Pancreas (tissue), 10 donors: Measurements from ENCODE around the gene ARVCF. TPM values are rescaled to one million over a fixed set of nuclear protein-coding genes. Genes with fewer than 3 reads are reported as not detected.

Experiments
- ATAC-seq, 4 donors: fragments of 200-7000 bp; cut with Tn5 transposase; one replicate each; pipeline versions ENCODE4 v1.8.0 to v1.9.1; 2020; ENCODE audit warnings: mild to moderate bottlenecking in 4 of 4, moderate library complexity in 4 of 4
- DNase-seq, 6 donors: peaks; one replicate each; pipeline ENCODE4 v3.0.0-alpha.2; 2020
- FAIRE-seq: peaks from 2 replicates; lab custom pipeline; 2012; peaks lifted over from hg19 to GRCh38; lab: Jason Lieb, UNC
- H3K27ac ChIP-seq, 4 donors: fragments of 200-600 bp; sonication (generic); 1 replicate in 3 of 4; 2 replicates in 1 of 4; pipeline versions ENCODE4 v1.5.0 to v1.8.0; 2020
- H3K27me3 ChIP-seq, 4 donors: fragments of 200-600 bp; one replicate each; pipeline ENCODE4 v1.8.0; 2021
- H3K36me3 ChIP-seq, 3 donors: fragments of 200-600 bp; sonication (generic) in 1 of 3; one replicate each; pipeline versions ENCODE4 v1.5.0 to v1.8.0; 2020 to 2021
- H3K4me1 ChIP-seq, 3 donors: fragments of 200-600 bp; one replicate each; pipeline ENCODE4 v1.8.0; 2021
- H3K4me3 ChIP-seq, 4 donors: fragments of 200-600 bp; sonication (generic) in 2 of 4; one replicate each; pipeline versions ENCODE4 v1.5.0 to v1.8.0; 2020 to 2021
- H3K9me3 ChIP-seq, 4 donors: fragments of 200-600 bp; one replicate each; pipeline ENCODE4 v1.8.0; 2021
- CTCF ChIP-seq, 4 donors: fragments of 200-600 bp; sonication (generic) in 3 of 4; IDR thresholded peaks; one replicate each; pipeline versions ENCODE4 v1.5.0 to v1.8.0; 2021; ENCODE audit warnings: antibody characterized with exemption in 4 of 4
- WGBS, 2 donors: extraction: QIAGEN DNeasy Blood & Tissue Kit; methylation state at CpG; one replicate each; pipeline ENCODE4 v1.1.7; 2013; 5-methylcytosine and 5-hydroxymethylcytosine counted together
- intact Hi-C, 3 donors: fragments of 100-400 bp; cut with DNase I; formaldehyde crosslinking; loops; one replicate each; pipeline versions ENCODE4 v1.11.1 to v1.14.2; 2022
- polyA plus RNA-seq, 2 donors: library from polyadenylated mRNA; stranded (reverse); fragments of 200-250 nt; gene quantifications; one replicate each; pipeline ENCODE4 v1.2.3, GENCODE V29; 2013
- total RNA-seq, 6 donors: library from RNA; stranded (reverse); fragmentation: NEBNext Ultra II Directional in 4 of 6; extraction: Animal tissue kit (Norgen Biotek cat#: 25700) in 4 of 6; gene quantifications; one replicate each; pipeline versions ENCODE4 v1.2.1 to v1.2.4, GENCODE V29; 2021 to 2023
- donor health status: healthy with polysubstance abuse.
- donor health status: DM: no; HTN: no; CAD: no; lungs with moderate emphysema.
- donor health status: DM: no; HTN: no; CAD: no.
- donor health status: control.
- donor health status: control.
- donor health status: Bipolar disorder and iron deficiency.
- donor health status: DM: yes; HTN: yes; CAD: no.
- donor health status: DM: no; HTN: no; CAD: no.
- donor health status: DM: no; HTN: no; CAD: no.
- donor health status: DM: yes; HTN: yes; CAD: no.

Gene ARVCF
- total and polyA plus RNA-seq, 8 donors: 5.0 to 57.8 (median 13.0) TPM

DNA sequence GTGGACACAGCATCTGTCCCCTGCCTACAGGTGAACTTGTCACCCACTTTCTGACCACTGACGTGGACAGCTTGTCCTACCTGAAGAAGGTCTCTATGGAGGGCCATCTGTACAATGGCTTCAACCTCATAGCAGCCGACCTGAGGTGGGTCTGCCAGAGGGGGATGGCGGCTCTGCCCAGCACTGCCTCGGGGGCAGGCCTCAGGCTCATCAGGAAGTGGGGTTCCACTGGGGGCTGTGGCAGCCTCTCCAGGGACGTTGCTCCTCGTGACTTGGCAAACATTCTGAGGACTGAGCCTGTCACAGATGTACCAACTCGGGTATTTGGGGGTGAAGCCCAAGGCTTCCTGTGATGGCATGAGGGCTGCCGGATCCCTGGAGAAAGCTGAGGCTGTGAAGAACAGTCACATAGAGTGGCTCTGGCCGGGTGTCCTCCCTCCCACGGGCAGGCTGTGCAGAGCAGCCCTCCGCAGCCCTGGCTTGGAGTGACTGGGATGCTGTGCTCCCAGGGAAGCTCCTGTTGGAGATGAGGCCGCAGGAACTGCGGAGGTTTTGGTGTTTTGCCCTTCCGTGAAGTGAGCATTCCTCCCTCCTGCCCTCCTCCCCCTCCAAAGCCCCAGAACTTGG is 36.9 kb upstream of the ARVCF start:
- H3K4me1 ChIP-seq: no peaks in the 10 kb centered on the region
- H3K27ac ChIP-seq: no peak overlapping the region
- no peaks in the 10 kb centered on the region for H3K9me3 ChIP-seq
- 87 to 92% methylated on average over 14 of the region's 14 CpGs for WGBS, 2 donors
- intact Hi-C loops: no loop called here
- H3K4me3 ChIP-seq: no peak overlapping the region
- no peak for ATAC-seq
- no peak for FAIRE-seq
- DNase-seq: peak in 1 of 6 donors; percentile 43
- no peak for TF ChIP-seq CTCF (IDR thresholded peaks at IDR 0.05)
- no peaks in the 10 kb centered on the region for H3K27me3 ChIP-seq
- H3K36me3 ChIP-seq: peaks cover 0 to 8% (median 0%) of the 10 kb centered on the region in 3 donors

DNA sequence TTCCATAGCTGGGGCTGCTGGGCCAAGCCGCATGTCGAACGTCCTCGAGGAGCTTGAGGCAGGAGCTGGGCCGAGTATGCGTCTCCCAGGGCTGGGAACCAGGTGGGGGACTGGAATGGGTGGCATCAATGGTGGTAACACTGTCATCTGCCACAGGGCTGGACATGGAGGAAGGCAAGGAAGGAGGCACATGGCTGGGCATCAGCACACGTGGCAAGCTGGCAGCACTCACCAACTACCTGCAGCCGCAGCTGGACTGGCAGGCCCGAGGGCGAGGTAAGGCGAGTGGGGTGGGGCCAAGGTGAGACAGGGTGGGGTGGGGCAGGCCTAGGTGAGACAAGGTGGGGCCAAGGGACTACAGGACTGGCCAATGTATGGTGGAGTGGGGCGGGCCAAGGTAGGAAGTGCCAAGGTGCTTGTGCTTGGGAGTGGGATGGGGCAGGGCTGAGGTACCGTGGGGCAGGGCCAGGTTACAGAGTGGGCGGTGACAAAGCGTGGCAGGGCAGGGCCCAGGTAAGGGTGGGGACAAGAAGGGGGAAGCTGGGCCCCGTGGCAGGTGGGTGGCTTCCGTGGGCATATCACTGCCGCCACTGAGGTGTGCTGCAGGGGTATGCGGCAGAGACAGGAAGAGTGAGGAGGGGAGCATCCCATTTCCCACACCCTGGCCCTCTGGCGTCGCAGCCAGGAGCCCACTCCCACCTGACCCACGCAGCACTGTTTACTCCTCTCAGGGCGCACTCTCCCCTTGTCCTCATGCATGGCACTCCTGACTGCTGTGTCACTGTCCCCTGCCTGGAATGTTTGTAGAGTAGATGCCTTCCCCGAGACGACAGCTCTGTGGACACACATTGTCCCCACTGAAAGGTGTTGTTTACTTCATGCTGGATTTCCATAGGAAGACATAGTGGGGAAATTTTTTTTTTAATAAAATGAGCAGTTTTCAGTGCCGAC is 36.0 kb upstream of the ARVCF start:
- TF ChIP-seq CTCF (IDR thresholded peaks at IDR 0.05): no peak
- Histone ChIP-seq H3K36me3 (peaks cover 0 to 8% (median 0%) of the 10 kb centered on the region in 3 donors), H3K9me3 (no peaks in the 10 kb centered on the region), H3K27ac (no peak overlapping the region), H3K27me3 (no peaks in the 10 kb centered on the region), H3K4me1 (no peaks in the 10 kb centered on the region), H3K4me3 (no peak overlapping the region)
- ATAC-seq (peak in 1 of 4 donors; percentile 72), DNase-seq (peak in 1 of 6 donors; percentile 60), FAIRE-seq (no peak)
- 89 to 93% methylated on average over 26 of the region's 26 CpGs for WGBS, 2 donors
- intact Hi-C loops: no loop called here

GRCh38 chr22:20051927-20052308 is 35.3 kb upstream of the ARVCF start:
- Histone ChIP-seq H3K27ac (no peak overlapping the region), H3K36me3 (peaks cover 0 to 8% (median 0%) of the 10 kb centered on the region in 3 donors), H3K4me1 (no peaks in the 10 kb centered on the region), H3K27me3 (no peaks in the 10 kb centered on the region), H3K4me3 (no peak overlapping the region), H3K9me3 (no peaks in the 10 kb centered on the region)
- ATAC-seq (no peak), DNase-seq (no peak), FAIRE-seq (no peak)
- no peak for TF ChIP-seq CTCF (IDR thresholded peaks at IDR 0.05)
- WGBS, 2 donors: 93 to 99% methylated on average over 6 of the region's 6 CpGs
- intact Hi-C loops: no loop called here

DNA sequence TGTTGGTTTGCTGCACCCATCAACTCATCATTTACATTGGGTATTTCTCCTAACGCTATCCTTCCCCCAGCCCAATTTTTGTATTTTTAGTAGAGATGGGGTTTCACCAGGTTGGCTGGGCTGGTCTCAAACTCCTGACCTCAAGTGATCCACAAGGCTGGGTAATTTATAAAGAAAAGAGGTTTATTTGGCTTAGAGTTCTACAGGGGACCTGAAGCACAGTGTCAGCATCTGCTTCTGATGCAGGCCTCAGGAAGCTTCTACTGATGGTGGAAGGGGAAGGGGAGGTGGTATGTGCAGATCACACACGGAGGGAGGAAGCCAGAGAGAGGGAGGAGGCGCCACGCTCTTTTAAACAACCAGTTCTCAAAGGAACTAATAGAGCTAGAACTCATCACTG is 30.1 kb upstream of the ARVCF start:
- H3K27me3 ChIP-seq: no peaks in the 10 kb centered on the region
- H3K4me3 ChIP-seq: no peak overlapping the region
- DNase-seq (no peak), FAIRE-seq (no peak), ATAC-seq (no peak)
- peaks cover 0 to 8% (median 0%) of the 10 kb centered on the region in 3 donors for H3K36me3 ChIP-seq
- 93 to 97% methylated on average over 4 of the region's 4 CpGs for WGBS, 2 donors
- no peak overlapping the region for H3K27ac ChIP-seq
- intact Hi-C loops: no loop called here
- no peak for TF ChIP-seq CTCF (IDR thresholded peaks at IDR 0.05)
- no peaks in the 10 kb centered on the region for H3K4me1 ChIP-seq
- no peaks in the 10 kb centered on the region for H3K9me3 ChIP-seq
